ENCODE data around the gene UROC1.
A peak's percentile ranks its signal among the peaks of the same experiment; 100 is the strongest.

UROC1 gene

GRCh38 chr3:126530171-126531050 lies 12.8 kb upstream of the UROC1 start:
- no peak for DNase-seq (ENCODE audit: low read depth in 2 of 2)

GRCh38 chr3:126529585-126530170 lies 12.1 kb upstream of the UROC1 start:
- no peak for DNase-seq (ENCODE audit: low read depth in 2 of 2)

- DNase-seq (ENCODE audit: low read depth in 2 of 2): no peak
Measured at GRCh38 chr3:126528800-126529541, 11.4 kb upstream of the UROC1 start.

GRCh38 chr3:126528419-126528799 lies 10.8 kb upstream of the UROC1 start:
- no peak for DNase-seq (ENCODE audit: low read depth in 2 of 2)

GRCh38 chr3:126527455-126528211 lies 10.1 kb upstream of the UROC1 start:
- DNase-seq (ENCODE audit: low read depth in 2 of 2): no peak

- DNase-seq (ENCODE audit: low read depth in 2 of 2): no peak
Measured at GRCh38 chr3:126527006-126527405, 9.4 kb upstream of the UROC1 start.

GRCh38 chr3:126526668-126527005 lies 9.1 kb upstream of the UROC1 start:
- DNase-seq (ENCODE audit: low read depth in 2 of 2): no peak

GRCh38 chr3:126525853-126526667 lies 8.5 kb upstream of the UROC1 start:
- no peak for DNase-seq (ENCODE audit: low read depth in 2 of 2)

- no peak for DNase-seq (ENCODE audit: low read depth in 2 of 2)
Measured at GRCh38 chr3:126525091-126525852, 7.7 kb upstream of the UROC1 start.

GRCh38 chr3:126524429-126524988 lies 6.9 kb upstream of the UROC1 start:
- no peak for DNase-seq (ENCODE audit: low read depth in 2 of 2)

GRCh38 chr3:126523745-126524428 lies 6.3 kb upstream of the UROC1 start, which contains the start of gene CHST13:
TSS of gene CHST13 (plus strand) at chr3:126524155. CDS start at chr3:126524333, 178 bp downstream.
- no peak for DNase-seq (ENCODE audit: low read depth in 2 of 2)

- peak in 1 of 2 experiments; percentile 34 for DNase-seq (ENCODE audit: low read depth in 2 of 2)
Measured at GRCh38 chr3:126522363-126522788, 4.8 kb upstream of the UROC1 start.

- DNase-seq (ENCODE audit: low read depth in 2 of 2): no peak
Measured at GRCh38 chr3:126521122-126521891, 3.7 kb upstream of the UROC1 start.

GRCh38 chr3:126519506-126520455 lies 2.2 kb upstream of the UROC1 start:
- DNase-seq (ENCODE audit: low read depth in 2 of 2): no peak

GRCh38 chr3:126518779-126519177 lies 1.2 kb upstream of the UROC1 start:
- DNase-seq (ENCODE audit: low read depth in 2 of 2): no peak

GRCh38 chr3:126517986-126518778 lies 609 bp upstream of the UROC1 start:
- no peak for DNase-seq (ENCODE audit: low read depth in 2 of 2)

- no peak for DNase-seq (ENCODE audit: low read depth in 2 of 2)
Measured at GRCh38 chr3:126516936-126517290, 660 bp downstream of the UROC1 start.
